B cell (primary cell): ENCODE measurements around the gene CES4A. TPM values are rescaled to one million over a fixed set of nuclear protein-coding genes. Genes with fewer than 3 reads are reported as not detected.
A peak's percentile ranks its signal among the peaks of the same experiment; 100 is the strongest.

ENCODE experiments used
- ATAC-seq: fragments of 200-7000 bp; cut with Tn5 transposase; one replicate; pipeline ENCODE4 v1.10.0; 2021; ENCODE audit warnings: low read depth, mild to moderate bottlenecking, moderate number of reproducible peaks, moderate library complexity
- CTCF ChIA-PET: fragments of 350-600 bp; sonication (Branson Sonifier 250); formaldehyde crosslinking; loops from one replicate; lab custom pipeline; 2021; ENCODE audit warnings: antibody characterized with exemption, inconsistent platforms; lab: Charles Lee
- POLR2A ChIA-PET: fragments of 350-600 bp; sonication (Branson Sonifier 250); formaldehyde crosslinking; loops from one replicate; lab custom pipeline; 2021; ENCODE audit warnings: antibody characterized with exemption; lab: Charles Lee
- DNase-seq: peaks from one replicate; pipeline ENCODE4 v3.0.0; 2013
- H2AFZ ChIP-seq: 2 replicates; pipeline ENCODE4 v1.6.1; 2012; ENCODE audit warnings: mild to moderate bottlenecking, low read depth, low read length; ENCODE audit not compliant: insufficient read depth, poor library complexity, severe bottlenecking
- H3K27ac ChIP-seq, 2 donors: 1 replicate in 1 of 2; 2 replicates in 1 of 2; pipeline ENCODE4 v1.5.1; 2012 to 2013; ENCODE audit warnings: low read length in 2 of 2, mild to moderate bottlenecking in 2 of 2, moderate library complexity in 1 of 2
- H3K27me3 ChIP-seq, 4 experiments: fragments of 200-600 bp in 1 of 4; sonication (generic) in 1 of 4; replicated peaks in 1 of 4; 1 replicate in 2 of 4; 2 replicates in 2 of 4; pipeline versions ENCODE4 v1.6.1 to v1.7.0; 2013 to 2016; ENCODE audit warnings: low read length in 3 of 4, mild to moderate bottlenecking in 2 of 4, mixed read lengths in 1 of 4, moderate library complexity in 1 of 4; ENCODE audit not compliant: insufficient read depth in 4 of 4, control insufficient read depth in 3 of 4; ENCODE audit errors: control extremely low read depth in 1 of 4
- H3K36me3 ChIP-seq, 2 experiments: replicated peaks in 1 of 2; 1 replicate in 1 of 2; 2 replicates in 1 of 2; pipeline versions ENCODE4 v1.6.1 to v1.7.1; 2013; ENCODE audit warnings: low read length in 1 of 2; ENCODE audit not compliant: insufficient read depth in 2 of 2, control insufficient read depth in 1 of 2; ENCODE audit errors: control extremely low read depth in 1 of 2, extremely low read depth in 1 of 2
- H3K4me1 ChIP-seq, 2 donors: fragments of 200-600 bp in 1 of 2; sonication (generic) in 1 of 2; 1 replicate in 1 of 2; 2 replicates in 1 of 2; pipeline versions ENCODE4 v1.5.1 to v1.6.1; 2013 to 2017; ENCODE audit warnings: low read length in 2 of 2; ENCODE audit not compliant: control insufficient read depth in 2 of 2, insufficient read depth in 2 of 2
- H3K4me2 ChIP-seq: replicated peaks from 2 replicates; pipeline ENCODE3; 2012; ENCODE audit warnings: mild to moderate bottlenecking, low read depth, low read length; ENCODE audit not compliant: poor library complexity, severe bottlenecking
- H3K4me3 ChIP-seq, 5 experiments: fragments of 200-600 bp in 1 of 5; sonication (generic) in 1 of 5; 1 replicate in 3 of 5; 2 replicates in 2 of 5; pipeline versions ENCODE4 v1.5.1 to v1.7.0; 2011 to 2016; ENCODE audit warnings: low read length in 4 of 5, mild to moderate bottlenecking in 4 of 5, low read depth in 2 of 5, control low read depth in 1 of 5, moderate library complexity in 1 of 5; ENCODE audit not compliant: insufficient read depth in 1 of 5; ENCODE audit errors: control extremely low read depth in 1 of 5, extremely low read depth in 1 of 5
- H3K79me2 ChIP-seq: fragments of 200-600 bp; sonication (generic); one replicate; pipeline ENCODE4 v1.6.0; 2016; ENCODE audit warnings: low read length; ENCODE audit not compliant: control insufficient read depth, insufficient read depth
- H3K9ac ChIP-seq: fragments of 200-600 bp; sonication (generic); 2 replicates; pipeline ENCODE4 v1.6.1; 2017; ENCODE audit warnings: mild to moderate bottlenecking, low read length, moderate library complexity
- H3K9me3 ChIP-seq, 3 donors: one replicate each; pipeline versions ENCODE4 v1.6.1 to v1.7.1; 2013; ENCODE audit warnings: low read length in 2 of 3; ENCODE audit not compliant: control insufficient read depth in 2 of 3, insufficient read depth in 1 of 3; ENCODE audit errors: control extremely low read depth in 1 of 3
- H4K20me1 ChIP-seq: 2 replicates; pipeline ENCODE4 v1.6.0; 2012; ENCODE audit warnings: mild to moderate bottlenecking, low read length; ENCODE audit not compliant: insufficient read depth, control insufficient read depth, poor library complexity, severe bottlenecking
- H3K27ac Mint-ChIP-seq: one replicate; pipeline ENCODE4 v1.8.0; 2021; ENCODE audit warnings: mixed read lengths
- H3K27me3 Mint-ChIP-seq: one replicate; pipeline ENCODE4 v1.8.0; 2021; ENCODE audit warnings: mixed read lengths
- H3K4me1 Mint-ChIP-seq: one replicate; pipeline ENCODE4 v1.8.0; 2021; ENCODE audit warnings: mixed read lengths
- H3K4me3 Mint-ChIP-seq: one replicate; pipeline ENCODE4 v1.8.0; 2021; ENCODE audit warnings: mixed read lengths
- H3K9me3 Mint-ChIP-seq: one replicate; pipeline ENCODE4 v1.8.0; 2022; ENCODE audit warnings: mixed read lengths; ENCODE audit not compliant: insufficient read depth
- CTCF ChIP-seq: fragments of 200-600 bp; IDR thresholded peaks from one replicate; pipeline ENCODE4 v1.8.0; 2022; ENCODE audit warnings: antibody characterized with exemption, mild to moderate bottlenecking
- EZH2 ChIP-seq: IDR thresholded peaks from 2 replicates; pipeline ENCODE4 v1.6.1; 2012; ENCODE audit warnings: borderline replicate concordance, low read depth, mild to moderate bottlenecking, moderate library complexity, low read length; ENCODE audit not compliant: insufficient read depth, poor library complexity, severe bottlenecking
- WGBS: methylation state at CpG from one replicate; pipeline ENCODE4 v1.1.5; 2013; ENCODE audit warnings: missing lambda C conversion rate; ENCODE audit not compliant: insufficient coverage; 5-methylcytosine and 5-hydroxymethylcytosine counted together
- intact Hi-C: fragments of 100-400 bp; cut with micrococcal nuclease; formaldehyde crosslinking; loops from one replicate; pipeline ENCODE4 v1.10.0; 2022
- polyA plus RNA-seq: library from polyadenylated mRNA; depleted of rRNA; stranded (reverse); fragments of >200 nt; gene quantifications from 2 replicates; pipeline ENCODE4 v1.2.3, GENCODE V29; 2012
- total RNA-seq, 2 donors: library from RNA; stranded (reverse); fragments of 120-200 nt in 1 of 2; gene quantifications; 1 replicate in 1 of 2; 2 replicates in 1 of 2; pipeline versions ENCODE4 v1.2.3 to v1.2.4, GENCODE V29; 2013 to 2022

Gene CES4A
- total and polyA plus RNA-seq, 2 donors (not counting 1 experiment from before 2014, with no cell fraction given): 8.4 to 17.3 TPM

GRCh38 chr16:66960270-66960669 is 28.1 kb upstream of the CES4A start:
- Histone ChIP-seq H3K9ac (no peak overlapping the region), H3K4me2 (no peak overlapping the region), H3K27me3 (no peaks in the 10 kb centered on the region), H4K20me1 (no peaks in the 10 kb centered on the region), H3K79me2 (no peaks in the 10 kb centered on the region), H3K9me3 (peaks cover 0 to 3% (median 0%) of the 10 kb centered on the region in 3 donors), H2AFZ (no peak overlapping the region), H3K27ac (no peak overlapping the region), H3K4me1 (peaks cover 7 to 14% of the 10 kb centered on the region in 2 donors), H3K4me3 (no peak overlapping the region), H3K36me3 (no peaks in the 10 kb centered on the region)
- no peak for DNase-seq
- H3K4me1 Mint-ChIP-seq: peaks cover 14% of the 10 kb centered on the region
- no peak overlapping the region for H3K4me3 Mint-ChIP-seq
- no peaks in the 10 kb centered on the region for H3K9me3 Mint-ChIP-seq
- TF ChIP-seq EZH2 (no peak), CTCF (no peak)
- 100% methylated on average over 1 of the region's 1 CpG for WGBS
- intact Hi-C loops: no loop called here
- no peak for ATAC-seq
- ChIA-PET POLR2A (no interaction called here), CTCF (interaction anchor here (1.0 to 1.3 kb wide), 2 partner anchors 11 to 195 kb away, joined by 4 to 8 read pairs; no protein-coding TSS in a partner anchor)
- H3K27ac Mint-ChIP-seq: no peak overlapping the region
- H3K27me3 Mint-ChIP-seq: peaks cover 18% of the 10 kb centered on the region

- Histone ChIP-seq H3K36me3 (no peaks in the 10 kb centered on the region), H2AFZ (peak within 1 kb of the TSS; percentile 88), H3K27me3 (no peaks in the 10 kb centered on the region), H3K9ac (no peak within 1 kb of the TSS), H3K79me2 (no peaks in the 10 kb centered on the region), H3K27ac (peak within 1 kb of the TSS; percentile 20 to 23), H3K4me2 (peak within 1 kb of the TSS; percentile 66), H3K4me3 (no peak within 1 kb of the TSS), H3K4me1 (peaks cover 7 to 14% of the 10 kb centered on the region in 2 donors), H3K9me3 (peaks cover 0 to 3% (median 0%) of the 10 kb centered on the region in 3 donors), H4K20me1 (no peaks in the 10 kb centered on the region)
- peaks cover 14% of the 10 kb centered on the region for H3K4me1 Mint-ChIP-seq
- ChIA-PET CTCF (interaction anchor here (1.0 to 1.9 kb wide), 3 partner anchors 10 to 224 kb away, joined by 3 to 8 read pairs (median 5); no protein-coding TSS in a partner anchor), POLR2A (no interaction called here)
- H3K9me3 Mint-ChIP-seq: no peaks in the 10 kb centered on the region
- TF ChIP-seq EZH2 (no peak), CTCF (peak; percentile 69)
- ATAC-seq: peak; percentile 60
- 75% methylated on average over 11 of the region's 16 CpGs for WGBS
- intact Hi-C loops: no loop called here
- no peak within 1 kb of the TSS for H3K27ac Mint-ChIP-seq
- H3K27me3 Mint-ChIP-seq: peaks cover 12% of the 10 kb centered on the region
- H3K4me3 Mint-ChIP-seq: peak within 1 kb of the TSS; percentile 53
- peak; percentile 63 for DNase-seq
These were observed 27.2 kb upstream of the CES4A start, which contains the start of gene CES3 for GRCh38 chr16:66961065-66961744. TSS of gene CES3 (plus strand) at chr16:66961266. CDS start at chr16:66961308, 42 bp downstream.
